SJSA1 (cell line): ENCODE measurements around the gene ILF2. TPM values are rescaled to one million over a fixed set of nuclear protein-coding genes. Genes with fewer than 3 reads are reported as not detected.
A peak's percentile ranks its signal among the peaks of the same experiment; 100 is the strongest.
"Not testable (repeated sequence)": the region's sequence is repeated elsewhere in the genome, so short reads cannot be mapped to it uniquely, and the experiment has no call there.

Experiments
- DNase-seq, 2 experiments: peaks; one replicate each; pipeline ENCODE4 v3.0.0-alpha.2; 2015 to 2020; ENCODE audit warnings: low spot score in 2 of 2, low read depth in 1 of 2
- H3K27ac ChIP-seq: fragments of 250-450 bp; sonication (Bioruptor Pico); 2 replicates; pipeline ENCODE4 v1.5.1; 2020; ENCODE audit warnings: mild to moderate bottlenecking, moderate library complexity
- H3K27me3 ChIP-seq: fragments of 250-450 bp; sonication (Bioruptor Pico); replicated peaks from 2 replicates; pipeline ENCODE4 v1.5.1; 2020; ENCODE audit warnings: mild to moderate bottlenecking, moderate library complexity
- H3K36me3 ChIP-seq: fragments of 250-450 bp; sonication (Bioruptor Pico); 2 replicates; pipeline ENCODE4 v1.5.1; 2020; ENCODE audit warnings: mild to moderate bottlenecking
- H3K4me1 ChIP-seq: fragments of 250-450 bp; sonication (Bioruptor Pico); replicated peaks from 2 replicates; pipeline ENCODE4 v1.6.1; 2021; ENCODE audit warnings: mild to moderate bottlenecking
- H3K4me3 ChIP-seq: fragments of 250-450 bp; sonication (Bioruptor Pico); 2 replicates; pipeline ENCODE4 v1.5.1; 2020; ENCODE audit warnings: mild to moderate bottlenecking
- H3K9me3 ChIP-seq: fragments of 250-450 bp; sonication (Bioruptor Pico); replicated peaks from 2 replicates; pipeline ENCODE4 v1.5.1; 2020; ENCODE audit warnings: mild to moderate bottlenecking
- total RNA-seq: library from RNA; depleted of rRNA; stranded (reverse); fragments of >200 nt; shearing (Covaris generic); gene quantifications from 2 replicates; pipeline ENCODE4 v1.2.3, GENCODE V29; 2014

Gene ILF2
- total RNA-seq, 1 experiment from 2014 or later = 370 TPM

GRCh38 chr1:153670257-153670858 lies 435 bp downstream of the ILF2 start:
- no peak for DNase-seq
- H3K27ac ChIP-seq = peak overlapping the region; percentile 80
- H3K27me3 ChIP-seq = no peaks in the 10 kb centered on the region
- H3K36me3 ChIP-seq = peaks cover 53% of the 10 kb centered on the region
- H3K4me1 ChIP-seq = peaks cover 6% of the 10 kb centered on the region
- peak overlapping the region; percentile 54 for H3K4me3 ChIP-seq
- H3K9me3 ChIP-seq = no peaks in the 10 kb centered on the region

GRCh38 chr1:153669606-153670005 lies 1.2 kb downstream of the ILF2 start:
- no peak for DNase-seq
- Histone ChIP-seq H3K36me3 (peaks cover 61% of the 10 kb centered on the region), H3K9me3 (no peaks in the 10 kb centered on the region)

GRCh38 chr1:153668672-153669071 lies 2.1 kb downstream of the ILF2 start:
- H3K4me3 ChIP-seq, H3K27me3 ChIP-seq, H3K4me1 ChIP-seq, H3K9me3 ChIP-seq, H3K27ac ChIP-seq, DNase-seq: not testable (repeated sequence)
- peaks cover 70% of the 10 kb centered on the region for H3K36me3 ChIP-seq

More at GRCh38 chr1:153669606-153670005, 1.2 kb downstream of the ILF2 start:
- Histone ChIP-seq H3K27ac (no peak overlapping the region), H3K4me1 (peaks cover 6% of the 10 kb centered on the region), H3K4me3 (peak overlapping the region; percentile 54), H3K27me3 (no peaks in the 10 kb centered on the region)

- Histone ChIP-seq H3K9me3 (no peaks in the 10 kb centered on the region), H3K27ac (no peak overlapping the region), H3K4me1 (peaks cover 6% of the 10 kb centered on the region), H3K27me3 (no peaks in the 10 kb centered on the region), H3K36me3 (peaks cover 83% of the 10 kb centered on the region), H3K4me3 (no peak overlapping the region)
- DNase-seq = no peak
Measured at GRCh38 chr1:153667439-153667838, 3.4 kb downstream of the ILF2 start.

- no peaks in the 10 kb centered on the region for H3K9me3 ChIP-seq
- H3K36me3 ChIP-seq = peaks cover 88% of the 10 kb centered on the region
- no peak overlapping the region for H3K4me3 ChIP-seq
- H3K4me1 ChIP-seq = peaks cover 8% of the 10 kb centered on the region
- no peaks in the 10 kb centered on the region for H3K27me3 ChIP-seq
- no peak for DNase-seq
- no peak overlapping the region for H3K27ac ChIP-seq
Measured at GRCh38 chr1:153663211-153663610, 7.6 kb downstream of the ILF2 start.

- no peaks in the 10 kb centered on the region for H3K27me3 ChIP-seq
- H3K4me3 ChIP-seq = no peak overlapping the region
- no peaks in the 10 kb centered on the region for H3K9me3 ChIP-seq
- no peak overlapping the region for H3K27ac ChIP-seq
- no peak for DNase-seq
- peaks cover 78% of the 10 kb centered on the region for H3K36me3 ChIP-seq
- H3K4me1 ChIP-seq = peaks cover 9% of the 10 kb centered on the region
Measured at GRCh38 chr1:153662269-153662668, 8.5 kb downstream of the ILF2 start.

- Histone ChIP-seq H3K36me3 (peaks cover 68% of the 10 kb centered on the region), H3K9me3 (no peaks in the 10 kb centered on the region), H3K27ac (no peak overlapping the region), H3K4me1 (peaks cover 9% of the 10 kb centered on the region), H3K4me3 (no peak overlapping the region), H3K27me3 (no peaks in the 10 kb centered on the region)
- no peak for DNase-seq
Measured at GRCh38 chr1:153661111-153661708, 9.6 kb downstream of the ILF2 start.

- Histone ChIP-seq H3K27me3 (no peaks in the 10 kb centered on the region), H3K27ac (no peak overlapping the region), H3K4me1 (peaks cover 9% of the 10 kb centered on the region), H3K36me3 (peaks cover 52% of the 10 kb centered on the region), H3K4me3 (peak overlapping the region; percentile 79; the same call in 1 of the 2 replicates), H3K9me3 (no peaks in the 10 kb centered on the region)
- no peak for DNase-seq
Measured at GRCh38 chr1:153659656-153660055, 11.1 kb downstream of the ILF2 start.

GRCh38 chr1:153659175-153659534 lies 11.6 kb downstream of the ILF2 start:
- Histone ChIP-seq H3K4me3 (peak overlapping the region; percentile 79), H3K27me3 (no peaks in the 10 kb centered on the region), H3K4me1 (peaks cover 9% of the 10 kb centered on the region), H3K36me3 (peaks cover 47% of the 10 kb centered on the region), H3K9me3 (no peaks in the 10 kb centered on the region), H3K27ac (no peak overlapping the region)
- DNase-seq = no peak

- Histone ChIP-seq H3K4me1 (peaks cover 9% of the 10 kb centered on the region; the same call in 1 of the 2 replicates), H3K27ac (no peak within 1 kb of the TSS; the same call in 1 of the 2 replicates)
Measured at GRCh38 chr1:153658400-153659174, 12.2 kb downstream of the ILF2 start, which contains the start of gene SNAPIN. Gene SNAPIN (plus strand): TSS chr1:153658703. CDS start chr1:153658744, 41 bp downstream.

GRCh38 chr1:153655333-153655732 lies 15.5 kb downstream of the ILF2 start:
- H3K27ac ChIP-seq = no peak overlapping the region
- H3K27me3 ChIP-seq = no peaks in the 10 kb centered on the region
- peaks cover 9% of the 10 kb centered on the region; the same call in 1 of the 2 replicates for H3K4me1 ChIP-seq
- no peak overlapping the region for H3K4me3 ChIP-seq
- peaks cover 12% of the 10 kb centered on the region; the same call in 1 of the 2 replicates for H3K36me3 ChIP-seq
- DNase-seq = no peak
- no peaks in the 10 kb centered on the region for H3K9me3 ChIP-seq

More at GRCh38 chr1:153658400-153659174, 12.2 kb downstream of the ILF2 start, which contains the start of gene SNAPIN:
- peak within 1 kb of the TSS; percentile 79 for H3K4me3 ChIP-seq
- DNase-seq = peak; percentile 89 to 91
- no peaks in the 10 kb centered on the region for H3K27me3 ChIP-seq
- H3K36me3 ChIP-seq = peaks cover 42% of the 10 kb centered on the region
- H3K9me3 ChIP-seq = no peaks in the 10 kb centered on the region

GRCh38 chr1:153652805-153653500 lies 17.8 kb downstream of the ILF2 start:
- H3K4me3 ChIP-seq = no peak overlapping the region
- H3K36me3 ChIP-seq = no peaks in the 10 kb centered on the region; the same call in 1 of the 2 replicates
- no peak for DNase-seq
- no peaks in the 10 kb centered on the region for H3K27me3 ChIP-seq
- no peak overlapping the region for H3K27ac ChIP-seq
- H3K4me1 ChIP-seq = no peaks in the 10 kb centered on the region
- H3K9me3 ChIP-seq = no peaks in the 10 kb centered on the region

GRCh38 chr1:153651771-153652170 lies 19.0 kb downstream of the ILF2 start:
- DNase-seq = no peak
- Histone ChIP-seq H3K27me3 (no peaks in the 10 kb centered on the region), H3K27ac (no peak overlapping the region), H3K4me1 (no peaks in the 10 kb centered on the region), H3K4me3 (no peak overlapping the region), H3K36me3 (peaks cover 8% of the 10 kb centered on the region), H3K9me3 (no peaks in the 10 kb centered on the region)
